K562 (cell line): ENCODE measurements around the gene PXN. TPM values are rescaled to one million over a fixed set of nuclear protein-coding genes. Genes with fewer than 3 reads are reported as not detected.

Experiments used
- ARID3A ChIP-seq: IDR thresholded peaks from 2 replicates; pipeline ENCODE4 v1.6.1; 2012; ENCODE audit warnings: low read depth, low read length, improper control_type of control experiment, borderline replicate concordance
- ATF3 ChIP-seq, 2 experiments: fragments of 450-650 bp in 1 of 2; sonication (generic) in 1 of 2; formaldehyde crosslinking in 1 of 2; IDR thresholded peaks in 1 of 2; conservative IDR thresholded peaks in 1 of 2; 2 replicates each; pipeline versions ENCODE4 v1.6.1 to v1.8.1; 2016 to 2023; ENCODE audit warnings: mild to moderate bottlenecking in 2 of 2, moderate library complexity in 2 of 2, inconsistent platforms in 1 of 2, missing genetic modification reagents in 1 of 2
- BMI1 ChIP-seq: fragments of 150-350 bp; IDR thresholded peaks from 2 replicates; pipeline ENCODE4 v1.6.1; 2014; ENCODE audit warnings: low read length
- BRD4 ChIP-seq: fragments of 200-600 bp; sonication (generic); IDR thresholded peaks from 2 replicates; pipeline ENCODE4 v1.6.1; 2017; ENCODE audit warnings: inconsistent platforms
- CBX8 ChIP-seq: fragments of 200-600 bp; sonication (generic); IDR thresholded peaks from 2 replicates; pipeline ENCODE4 v1.6.1; 2012; ENCODE audit warnings: borderline replicate concordance, mixed run types, low read depth, mild to moderate bottlenecking, moderate library complexity, mixed read lengths, low read length, control low read depth, inconsistent platforms; ENCODE audit not compliant: poor library complexity, severe bottlenecking; ENCODE audit errors: extremely low read depth
- ETS2 ChIP-seq: IDR thresholded peaks from 2 replicates; pipeline ENCODE4 v1.6.1; 2016; ENCODE audit warnings: borderline replicate concordance, missing genetic modification characterization, mild to moderate bottlenecking, moderate library complexity, missing compliant biosample characterization; ENCODE audit not compliant: poor library complexity, severe bottlenecking
- FOS ChIP-seq: IDR thresholded peaks from 3 replicates; pipeline ENCODE4 v1.6.1; 2011; ENCODE audit not compliant: insufficient read length; ENCODE audit errors: extremely low read depth
- FOSL1 ChIP-seq: fragments of 200-800 bp; sonication (Bioruptor generic); conservative IDR thresholded peaks from 2 replicates; pipeline ENCODE4 v1.6.1; 2016; ENCODE audit warnings: missing genetic modification characterization, missing compliant biosample characterization
- FOXK1 ChIP-seq: sonication (generic); formaldehyde crosslinking; IDR thresholded peaks from 2 replicates; pipeline ENCODE4 v1.8.0; 2022; ENCODE audit warnings: missing genetic modification reagents, mild to moderate bottlenecking, borderline replicate concordance
- HDGF ChIP-seq: fragments of 450-650 bp; IDR thresholded peaks from 2 replicates; pipeline ENCODE4 v1.6.1; 2016
- MBD1 ChIP-seq: fragments of 250-450 bp; sonication (Bioruptor Pico); IDR thresholded peaks from 2 replicates; pipeline ENCODE4 v1.8.0; 2022; ENCODE audit warnings: inconsistent platforms
- RNF2 ChIP-seq: sonication (generic); IDR thresholded peaks from 2 replicates; pipeline ENCODE4 v1.6.1; 2016
- TCF7 ChIP-seq: sonication (generic); IDR thresholded peaks from 2 replicates; pipeline ENCODE4 v1.6.1; 2016; ENCODE audit warnings: antibody characterized with exemption, borderline replicate concordance
- TGIF2 ChIP-seq: sonication (generic); formaldehyde crosslinking; IDR thresholded peaks from 2 replicates; pipeline ENCODE4 v1.8.1; 2022; ENCODE audit warnings: mild to moderate bottlenecking, missing genetic modification reagents, moderate library complexity
- ZBTB49 ChIP-seq: sonication (generic); formaldehyde crosslinking; IDR thresholded peaks from 2 replicates; pipeline ENCODE4 v1.8.0; 2022; ENCODE audit warnings: missing genetic modification reagents, mild to moderate bottlenecking, borderline replicate concordance
- ZNF140 ChIP-seq: fragments of 250-450 bp; sonication (Bioruptor Pico); IDR thresholded peaks from 2 replicates; pipeline ENCODE4 v1.8.0; 2021; ENCODE audit warnings: moderate library complexity, mild to moderate bottlenecking, inconsistent platforms
- ZNF280A ChIP-seq: fragments of 450-650 bp; IDR thresholded peaks from 2 replicates; pipeline ENCODE4 v1.6.1; 2018; ENCODE audit warnings: mild to moderate bottlenecking, low read depth; ENCODE audit not compliant: partially characterized antibody
- ZNF41 ChIP-seq: fragments of 250-450 bp; sonication (Bioruptor Pico); conservative IDR thresholded peaks from 2 replicates; pipeline ENCODE4 v1.4.0; 2020; ENCODE audit warnings: mild to moderate bottlenecking
- ZNF75A ChIP-seq: fragments of 450-650 bp; formaldehyde crosslinking; IDR thresholded peaks from 2 replicates; pipeline ENCODE4 v1.4.0; 2020; ENCODE audit warnings: mild to moderate bottlenecking
- ZSCAN29 ChIP-seq: fragments of 450-650 bp; IDR thresholded peaks from 2 replicates; pipeline ENCODE4 v1.6.1; 2017
- polyA plus RNA-seq, 8 experiments: library from polyadenylated mRNA; depleted of rRNA in 4 of 8; stranded (reverse) in 5 of 8; unstranded in 3 of 8; fragments of >200 nt; fragmentation: Nextera tagmentation in 2 of 8; fragmentation: Illumina TruSeq in 1 of 8; extraction: Ambion mirVana in 2 of 8; extraction: Trizol in 1 of 8; gene quantifications; 2 replicates each; pipeline versions ENCODE4 v1.2.1 to v1.2.3, GENCODE V29; 2011 to 2014; ENCODE audit warnings: inconsistent platforms in 1 of 8, missing spikeins in 1 of 8
- total RNA-seq, 7 experiments: library from RNA; depleted of rRNA in 6 of 7; stranded (reverse); fragments of >200 nt in 6 of 7; fragmentation: Illumina TruSeq in 2 of 7; extraction: Trizol in 2 of 7; gene quantifications; 2 replicates each; pipeline versions ENCODE4 v1.2.1 to v1.2.3, GENCODE V29; 2011 to 2021; ENCODE audit warnings: low replicate concordance in 1 of 7

Gene PXN
- total and polyA plus RNA-seq, 9 of the 15 experiments (the other 6 are each of a cell fraction or from before 2014, with no cell fraction given) = 4.0 to 74.1 (median 18.6) TPM

- TF ChIP-seq RNF2 (peak; percentile 75; the same call in 1 of the 2 replicates), TGIF2 (no peak), ARID3A (peak; percentile 68; the same call in 1 of the 2 replicates), CBX8 (no peak), ZNF75A (CRISPR knock-in tag) (no peak), ZNF41 (CRISPR knock-in tag) (no peak), ZBTB49 (CRISPR knock-in tag) (no peak), TCF7 (no peak), FOXK1 (CRISPR knock-in tag) (no peak), ZSCAN29 (no peak), ETS2 (tag) (no peak), FOSL1 (peak; percentile 93), BRD4 (no peak), ZNF280A (no peak), MBD1 (CRISPR knock-in tag) (no peak), ATF3 (IDR thresholded peaks at IDR 0.05) (peak; percentile 77), ATF3 (CRISPR knock-in tag; conservative IDR thresholded peaks at IDR 0.05) (no peak; the same call in 1 of the 2 replicates), ZNF140 (no peak), HDGF (no peak), FOS (peak; percentile 63), BMI1 (no peak)
Measured at GRCh38 chr12:120230326-120230973, 35.1 kb downstream of the PXN start (continued).
